SU-DHL-6 (cell line): ENCODE results near the gene ARHGAP10.

ENCODE experiments used
- H2AFZ ChIP-seq: fragments of 200-600 bp; sonication (generic); 2 replicates; pipeline ENCODE4 v1.6.1; 2014; ENCODE audit warnings: low read depth, mild to moderate bottlenecking, moderate library complexity, mixed read lengths, antibody characterized with exemption, low read length; ENCODE audit not compliant: severe bottlenecking
- H3F3A ChIP-seq: fragments of 200-600 bp; shearing (Covaris generic); 2 replicates; pipeline ENCODE4 v1.6.0; 2016; ENCODE audit warnings: antibody characterized with exemption, mild to moderate bottlenecking; ENCODE audit not compliant: insufficient read depth
- H3K27ac ChIP-seq: fragments of 200-600 bp; sonication (generic); 2 replicates; pipeline ENCODE4 v1.5.1; 2016; ENCODE audit warnings: low read depth, mild to moderate bottlenecking, low read length, moderate library complexity, mixed read lengths
- H3K27me3 ChIP-seq: fragments of 200-600 bp; sonication (generic), shearing (Covaris generic); 2 replicates; pipeline ENCODE4 v1.6.0; 2014; ENCODE audit warnings: mild to moderate bottlenecking, low read length
- H3K36me3 ChIP-seq: fragments of 200-600 bp; sonication (generic); 2 replicates; pipeline ENCODE4 v1.6.1; 2014; ENCODE audit warnings: mild to moderate bottlenecking, low read length, mixed read lengths
- H3K4me2 ChIP-seq: fragments of 300-600, 200-600 bp; shearing (Covaris generic), sonication (generic); 2 replicates; pipeline ENCODE4 v1.6.0; 2014; ENCODE audit warnings: low read length, low read depth, mild to moderate bottlenecking; ENCODE audit not compliant: poor library complexity, severe bottlenecking
- H3K4me3 ChIP-seq: fragments of 200-600 bp; sonication (generic); 2 replicates; pipeline ENCODE4 v1.5.1; 2014; ENCODE audit warnings: antibody characterized with exemption, low read length, mild to moderate bottlenecking, mixed read lengths; ENCODE audit not compliant: insufficient read depth, poor library complexity, severe bottlenecking
- H3K79me2 ChIP-seq: fragments of 200-600 bp; sonication (generic); 2 replicates; pipeline ENCODE4 v1.6.1; 2014; ENCODE audit warnings: mild to moderate bottlenecking, low read length, moderate library complexity; ENCODE audit not compliant: insufficient read depth
- H3K9ac ChIP-seq: fragments of 200-600 bp; sonication (generic); 2 replicates; pipeline ENCODE4 v1.7.0; 2014; ENCODE audit warnings: mild to moderate bottlenecking, low read length
- H3K9me2 ChIP-seq: fragments of 200-600 bp; sonication (generic); replicated peaks from 2 replicates; pipeline ENCODE4 v1.6.1; 2014; ENCODE audit warnings: low read length; ENCODE audit not compliant: insufficient read depth
- H3K9me3 ChIP-seq: fragments of 200-600 bp; sonication (generic); 2 replicates; pipeline ENCODE4 v1.6.1; 2014; ENCODE audit warnings: low read length, mixed read lengths; ENCODE audit not compliant: insufficient read depth
- H4K20me1 ChIP-seq: fragments of 200-600 bp; sonication (generic); 2 replicates; pipeline ENCODE4 v1.6.1; 2014; ENCODE audit warnings: low read depth, mild to moderate bottlenecking, antibody characterized with exemption, low read length, moderate library complexity, mixed read lengths
- CTCF ChIP-seq: fragments of 200-600 bp; sonication (generic); IDR thresholded peaks from one replicate; pipeline ENCODE4 v1.5.1; 2017; ENCODE audit warnings: antibody characterized with exemption, mild to moderate bottlenecking, low read length, moderate library complexity; ENCODE audit not compliant: insufficient read depth, poor library complexity, severe bottlenecking
- EZH2phosphoT487 ChIP-seq: fragments of 200-600 bp; sonication (generic), shearing (Covaris generic); conservative IDR thresholded peaks from 2 replicates; pipeline ENCODE4 v1.6.1; 2018; ENCODE audit warnings: mild to moderate bottlenecking, antibody characterized with exemption, low read length, moderate library complexity, mixed read lengths

The ARHGAP10 gene

GRCh38 chr4:148118179-148118578, 386.3 kb downstream of the ARHGAP10 start:
- H3K9me2 ChIP-seq = no peaks in the 10 kb centered on the region
- H3K9ac ChIP-seq = no peak overlapping the region
- no peaks in the 10 kb centered on the region for H3F3A ChIP-seq
- H3K27ac ChIP-seq = no peak overlapping the region
- H3K9me3 ChIP-seq = peaks cover 4% of the 10 kb centered on the region; the same call in 1 of the 2 replicates
- H3K79me2 ChIP-seq = no peaks in the 10 kb centered on the region
- TF ChIP-seq EZH2phosphoT487 (no peak), CTCF (no peak)
- no peak overlapping the region for H3K4me3 ChIP-seq
- H4K20me1 ChIP-seq = no peaks in the 10 kb centered on the region
- no peak overlapping the region for H2AFZ ChIP-seq
- no peaks in the 10 kb centered on the region for H3K36me3 ChIP-seq
- no peak overlapping the region for H3K4me2 ChIP-seq
- H3K27me3 ChIP-seq = no peaks in the 10 kb centered on the region

- no peaks in the 10 kb centered on the region for H4K20me1 ChIP-seq
- H3K36me3 ChIP-seq = no peaks in the 10 kb centered on the region
- no peak overlapping the region for H3K27ac ChIP-seq
- no peak overlapping the region for H3K4me3 ChIP-seq
- H3K4me2 ChIP-seq = no peak overlapping the region
- no peaks in the 10 kb centered on the region for H3K9me2 ChIP-seq
- H3K79me2 ChIP-seq = no peaks in the 10 kb centered on the region
- no peak for TF ChIP-seq CTCF
- no peak for TF ChIP-seq EZH2phosphoT487
- no peaks in the 10 kb centered on the region for H3F3A ChIP-seq
- H3K27me3 ChIP-seq = no peaks in the 10 kb centered on the region
- H3K9me3 ChIP-seq = peaks cover 6% of the 10 kb centered on the region; the same call in 1 of the 2 replicates
- no peak overlapping the region for H3K9ac ChIP-seq
- H2AFZ ChIP-seq = no peak overlapping the region
Observed at GRCh38 chr4:148118633-148119032, 386.7 kb downstream of the ARHGAP10 start.

- no peak for TF ChIP-seq CTCF
- no peak for TF ChIP-seq EZH2phosphoT487
- no peak overlapping the region for H3K4me3 ChIP-seq
- H3K4me2 ChIP-seq = no peak overlapping the region
- H3K9me3 ChIP-seq = peaks cover 13% of the 10 kb centered on the region; the same call in 1 of the 2 replicates
- H2AFZ ChIP-seq = no peak overlapping the region
- no peaks in the 10 kb centered on the region for H3K79me2 ChIP-seq
- H3K9ac ChIP-seq = no peak overlapping the region
- no peaks in the 10 kb centered on the region for H3F3A ChIP-seq
- no peak overlapping the region for H3K27ac ChIP-seq
- no peaks in the 10 kb centered on the region for H3K9me2 ChIP-seq
- H4K20me1 ChIP-seq = no peaks in the 10 kb centered on the region
- H3K36me3 ChIP-seq = peaks cover 4% of the 10 kb centered on the region; the same call in 1 of the 2 replicates
- no peaks in the 10 kb centered on the region for H3K27me3 ChIP-seq
Observed at GRCh38 chr4:148120216-148120615, 388.3 kb downstream of the ARHGAP10 start.
